GM19455 (cell line): ENCODE data around the gene RPS24.

Experiments
- ATAC-seq: cut with Tn5 transposase; IDR thresholded peaks from one replicate; pipeline ENCODE4 v1.9.1; 2021; ENCODE audit not compliant: unreplicated experiment

RPS24 gene

GRCh38 chr10:78081292-78081691, 47.6 kb downstream of the RPS24 start:
- no peak for ATAC-seq

- ATAC-seq: no peak
These were observed 49.0 kb downstream of the RPS24 start for GRCh38 chr10:78082636-78083035.
